Activated CD8-positive, alpha-beta memory T cell treated with anti-CD3 and anti-CD28 coated beads, Interleukin-2, amount 10 ng/mL, durations not matched to agents 7 days and 5 days (primary cell): ENCODE results near the gene ARPC1B. TPM values are rescaled to one million over a fixed set of nuclear protein-coding genes. Genes with fewer than 3 reads are reported as not detected.
A peak's percentile ranks its signal among the peaks of the same experiment; 100 is the strongest.
"Not testable (repeated sequence)": the region's sequence is repeated elsewhere in the genome, so short reads cannot be mapped to it uniquely, and the experiment has no call there.

Source experiments
- ATAC-seq: fragments of 150-1000 bp; cut with Tn5 transposase; one replicate; pipeline ENCODE4 v1.10.0; 2021; ENCODE audit warnings: moderate library complexity
- CTCF ChIA-PET: fragments of 350-600 bp; sonication (Branson Sonifier 250); formaldehyde crosslinking; loops from one replicate; lab custom pipeline; 2021; ENCODE audit warnings: antibody characterized with exemption; lab: Charles Lee
- DNase-seq: peaks from one replicate; pipeline ENCODE4 v3.0.0-alpha.2; 2020
- H3K27ac Mint-ChIP-seq: one replicate; pipeline ENCODE4 v1.8.0; 2021; ENCODE audit warnings: mild to moderate bottlenecking, mixed read lengths
- H3K27me3 Mint-ChIP-seq: one replicate; pipeline ENCODE4 v1.8.0; 2021; ENCODE audit warnings: mixed read lengths
- H3K36me3 Mint-ChIP-seq: one replicate; pipeline ENCODE4 v1.8.0; 2021; ENCODE audit warnings: mild to moderate bottlenecking, mixed read lengths
- H3K4me1 Mint-ChIP-seq: one replicate; pipeline ENCODE4 v1.8.0; 2021; ENCODE audit warnings: mixed read lengths
- H3K4me3 Mint-ChIP-seq: one replicate; pipeline ENCODE4 v1.8.0; 2021; ENCODE audit warnings: mild to moderate bottlenecking, moderate library complexity, mixed read lengths
- H3K9me3 Mint-ChIP-seq: one replicate; pipeline ENCODE4 v1.8.0; 2022; ENCODE audit warnings: low read depth, mixed read lengths
- total RNA-seq, 2 experiments: library from RNA; stranded (reverse); gene quantifications; one replicate each; pipeline ENCODE4 v1.2.3, GENCODE V29; 2021

ARPC1B gene
- total RNA-seq, 2 experiments from 2014 or later = 388 to 398 TPM

DNA sequence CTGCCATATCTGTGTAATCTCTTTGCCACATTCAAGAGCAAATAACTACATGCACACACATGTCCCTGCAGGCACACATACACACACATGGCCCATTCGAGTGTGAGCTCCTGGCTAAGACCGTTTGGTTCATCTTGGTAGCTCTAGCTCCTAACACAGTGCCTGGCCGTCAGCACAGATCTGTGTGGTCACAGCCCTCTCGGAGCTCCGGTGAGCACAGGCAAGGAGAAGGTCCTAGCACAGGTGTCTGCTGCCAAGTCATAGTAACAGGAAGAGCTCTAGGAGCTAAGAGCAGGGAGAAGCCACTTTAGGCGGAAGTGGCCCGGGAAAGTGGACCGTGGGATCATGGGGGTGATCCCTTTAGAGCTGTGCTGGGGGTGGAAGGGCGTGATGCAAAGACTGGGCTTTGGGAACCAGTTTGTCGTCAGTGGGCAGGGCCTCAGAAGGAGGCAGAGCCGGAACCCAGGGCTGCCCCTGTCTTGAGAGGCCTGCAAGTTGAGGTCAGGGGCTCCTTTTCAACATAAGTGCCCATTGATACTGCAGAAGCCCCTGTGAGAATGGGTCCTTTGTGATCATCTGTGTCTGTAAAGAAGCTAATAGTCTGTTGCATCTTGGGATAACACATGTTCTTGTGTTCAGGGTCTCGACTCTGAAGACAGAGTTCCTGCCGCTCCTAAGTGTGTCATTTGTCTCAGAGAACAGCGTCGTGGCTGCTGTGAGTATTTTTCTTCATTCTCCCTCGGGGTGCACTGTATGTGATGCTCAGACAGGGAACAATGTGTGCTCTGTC, 16.6 kb upstream of the ARPC1B start:
- H3K4me1 Mint-ChIP-seq = no peaks in the 10 kb centered on the region
- H3K9me3 Mint-ChIP-seq = no peaks in the 10 kb centered on the region
- H3K27ac Mint-ChIP-seq = no peak overlapping the region
- H3K4me3 Mint-ChIP-seq = no peak overlapping the region
- no peaks in the 10 kb centered on the region for H3K27me3 Mint-ChIP-seq
- CTCF ChIA-PET = interaction anchor here (0.6 to 2.6 kb wide), 2 partner anchors 10 to 11 kb away, joined by 3 to 6 read pairs; no protein-coding TSS in a partner anchor
- H3K36me3 Mint-ChIP-seq = peaks cover 40% of the 10 kb centered on the region
- DNase-seq (no peak), ATAC-seq (no peak)

DNA sequence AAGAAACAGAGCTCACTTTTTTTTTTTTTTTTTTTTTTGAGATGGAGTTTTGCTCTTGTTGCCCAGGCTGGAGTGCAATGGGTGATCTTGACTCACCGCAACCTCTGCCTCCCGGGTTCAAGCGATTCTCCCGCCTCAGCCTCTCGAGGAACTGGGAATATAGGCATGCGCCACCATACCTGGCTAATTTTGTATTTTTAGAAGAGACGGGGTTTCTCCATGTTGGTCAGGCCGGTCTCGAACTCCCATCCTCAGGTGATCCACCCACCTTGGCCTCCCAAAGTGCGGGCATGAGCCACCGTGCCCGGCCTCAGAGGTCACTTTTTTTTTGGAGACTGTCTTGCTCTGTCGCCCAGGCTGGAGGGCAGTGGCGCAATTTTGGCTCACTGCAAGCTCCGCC, 16.0 kb upstream of the ARPC1B start:
- not testable (repeated sequence) for DNase-seq, ATAC-seq, H3K27me3 Mint-ChIP-seq, H3K4me3 Mint-ChIP-seq, H3K9me3 Mint-ChIP-seq, H3K27ac Mint-ChIP-seq, H3K4me1 Mint-ChIP-seq
- CTCF ChIA-PET = interaction anchor here (0.7 to 2.6 kb wide), 2 partner anchors 11 to 246 kb away, joined by 3 to 6 read pairs; no protein-coding TSS in a partner anchor
- peaks cover 43% of the 10 kb centered on the region for H3K36me3 Mint-ChIP-seq

DNA sequence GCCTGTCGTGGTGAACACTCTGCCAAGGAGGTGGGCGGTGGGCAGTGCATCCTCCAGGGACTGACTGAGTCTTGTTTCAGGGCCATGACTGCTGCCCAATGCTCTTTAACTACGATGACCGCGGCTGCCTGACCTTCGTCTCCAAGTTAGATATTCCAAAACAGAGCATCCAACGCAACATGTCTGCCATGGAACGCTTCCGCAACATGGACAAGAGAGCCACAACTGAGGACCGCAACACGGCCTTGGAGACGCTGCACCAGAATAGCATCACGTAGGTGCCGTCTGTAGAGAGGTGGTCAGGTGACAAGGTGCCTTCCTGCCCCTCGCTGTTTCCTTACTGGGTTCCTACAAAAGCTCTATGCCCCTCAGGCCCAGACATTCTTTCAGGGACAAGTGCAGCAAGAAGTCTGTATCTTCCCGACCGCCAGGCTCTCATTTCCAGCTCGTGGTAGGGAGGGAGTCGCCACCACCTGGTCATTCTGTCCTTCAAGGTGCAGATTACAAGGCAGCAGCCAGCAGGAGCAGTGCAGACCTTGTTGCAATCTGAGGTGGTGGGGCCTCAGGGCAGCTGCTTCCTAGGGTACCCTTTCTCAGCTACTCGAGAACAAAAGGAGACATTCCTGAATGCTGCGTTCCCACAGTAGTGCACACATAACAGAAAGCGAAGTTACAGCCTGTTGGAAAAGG, 14.9 kb upstream of the ARPC1B start:
- H3K27me3 Mint-ChIP-seq = no peaks in the 10 kb centered on the region
- H3K27ac Mint-ChIP-seq = no peak overlapping the region

DNA sequence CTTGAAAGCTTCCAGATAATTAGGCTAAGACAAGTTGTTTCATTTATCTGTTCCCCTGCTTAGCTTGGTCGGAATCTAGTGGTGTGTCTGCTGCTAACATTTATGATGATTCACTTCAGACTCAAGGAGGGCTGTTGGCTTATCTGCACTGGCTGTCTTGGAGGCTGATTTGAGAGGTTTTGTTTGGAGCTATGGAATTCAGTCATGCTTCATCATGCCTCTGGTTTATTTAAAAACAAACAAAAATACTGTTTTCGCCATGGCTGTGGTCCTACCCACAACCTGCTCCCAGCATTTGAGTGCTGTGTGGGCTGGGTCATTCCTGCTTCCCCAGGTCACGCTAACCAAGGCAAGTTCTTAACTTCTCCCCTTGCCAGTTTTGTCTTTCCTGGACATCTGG, 11.7 kb upstream of the ARPC1B start:
- peaks cover 45% of the 10 kb centered on the region for H3K36me3 Mint-ChIP-seq
- ATAC-seq (no peak), DNase-seq (no peak)
- no peaks in the 10 kb centered on the region for H3K9me3 Mint-ChIP-seq
- CTCF ChIA-PET = interaction anchor here (0.8 kb wide), 1 partner anchor 33 kb away, joined by 3 read pairs; no protein-coding TSS in a partner anchor
- H3K4me1 Mint-ChIP-seq = no peaks in the 10 kb centered on the region
- H3K27ac Mint-ChIP-seq = no peak overlapping the region
- H3K4me3 Mint-ChIP-seq = no peak overlapping the region
- H3K27me3 Mint-ChIP-seq = no peaks in the 10 kb centered on the region

More for the DNA sequence above, 14.9 kb upstream of the ARPC1B start:
- no peaks in the 10 kb centered on the region for H3K9me3 Mint-ChIP-seq
- no peak overlapping the region for H3K4me3 Mint-ChIP-seq
- no peaks in the 10 kb centered on the region for H3K4me1 Mint-ChIP-seq
- peaks cover 40% of the 10 kb centered on the region for H3K36me3 Mint-ChIP-seq
- ATAC-seq = no peak
- DNase-seq = no peak
- CTCF ChIA-PET = interaction anchor here (0.7 to 2.6 kb wide), 3 partner anchors 9 to 247 kb away, joined by 3 to 6 read pairs (median 3); no protein-coding TSS in a partner anchor

DNA sequence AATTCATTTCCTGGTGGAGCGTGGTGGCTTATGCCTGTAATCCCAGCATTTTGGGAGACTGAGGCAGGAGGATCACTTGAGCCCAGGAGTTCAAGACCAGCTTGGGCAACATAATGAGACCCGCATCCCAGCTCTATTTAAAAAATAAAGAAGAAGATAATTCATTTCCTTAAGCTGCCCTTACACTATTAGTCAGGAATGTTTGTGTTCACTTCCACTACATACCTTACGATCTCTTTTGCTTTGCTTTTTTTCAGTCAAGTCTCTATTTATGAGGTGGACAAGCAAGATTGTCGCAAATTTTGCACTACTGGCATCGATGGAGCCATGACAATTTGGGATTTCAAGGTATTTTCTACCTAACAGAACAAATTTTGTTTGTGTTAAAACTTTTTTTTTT, 11.2 kb upstream of the ARPC1B start:
- Mint-ChIP-seq H3K27me3 (no peaks in the 10 kb centered on the region), H3K9me3 (no peaks in the 10 kb centered on the region), H3K4me3 (no peak overlapping the region), H3K27ac (no peak overlapping the region), H3K4me1 (no peaks in the 10 kb centered on the region), H3K36me3 (peaks cover 41% of the 10 kb centered on the region)
- CTCF ChIA-PET = interaction anchor here (0.8 kb wide), 1 partner anchor 33 kb away, joined by 3 read pairs; no protein-coding TSS in a partner anchor
- DNase-seq (no peak), ATAC-seq (no peak)

DNA sequence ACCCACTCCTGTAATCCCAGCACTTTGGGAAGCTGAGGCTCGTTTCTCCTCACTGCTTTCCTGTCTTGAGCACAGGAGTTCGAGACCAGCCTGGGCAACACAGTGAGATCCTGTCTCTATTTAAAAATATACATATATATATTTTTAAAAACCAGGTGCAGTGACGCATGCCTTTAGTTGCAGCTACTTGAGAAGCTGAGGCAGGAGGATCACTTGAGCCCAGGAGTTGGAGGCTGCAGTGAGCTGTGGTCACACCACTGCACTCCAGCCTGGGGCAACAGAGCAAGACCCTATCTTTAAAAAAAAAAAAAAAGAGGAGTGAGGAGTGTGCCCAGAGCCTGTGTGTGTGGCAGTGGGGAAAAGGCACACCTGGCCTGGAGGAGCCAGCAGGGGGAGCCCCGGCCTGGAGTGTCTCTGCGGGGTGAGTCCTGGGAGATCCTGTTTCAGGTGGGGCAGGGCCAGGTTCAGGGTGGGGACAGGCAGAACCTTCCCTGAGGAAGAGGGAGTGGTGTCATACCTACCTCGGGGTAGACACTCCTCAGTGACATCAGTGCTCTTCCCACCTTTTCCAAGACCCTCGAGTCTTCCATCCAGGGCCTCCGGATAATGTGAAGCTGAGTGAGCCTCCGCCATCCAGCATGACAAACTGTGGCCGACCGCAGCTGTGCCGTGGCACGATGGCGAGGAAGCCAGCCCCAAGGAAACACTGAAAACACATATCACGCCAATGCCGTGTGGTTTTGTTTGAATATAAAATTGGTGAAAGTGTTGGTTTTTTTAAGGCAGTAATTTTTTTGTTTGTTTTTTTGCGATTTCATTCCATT, 9.0 kb upstream of the ARPC1B start:
- ATAC-seq (peak; percentile 78), DNase-seq (peak; percentile 67)
- Mint-ChIP-seq H3K4me1 (peaks cover 20% of the 10 kb centered on the region), H3K4me3 (no peak overlapping the region), H3K27me3 (no peaks in the 10 kb centered on the region), H3K27ac (no peak overlapping the region), H3K36me3 (peaks cover 36% of the 10 kb centered on the region), H3K9me3 (no peaks in the 10 kb centered on the region)
- CTCF ChIA-PET = interaction anchor here (0.6 to 2.2 kb wide), 12 partner anchors 13 to 269 kb away, joined by 3 to 10 read pairs (median 3); no protein-coding TSS in a partner anchor

DNA sequence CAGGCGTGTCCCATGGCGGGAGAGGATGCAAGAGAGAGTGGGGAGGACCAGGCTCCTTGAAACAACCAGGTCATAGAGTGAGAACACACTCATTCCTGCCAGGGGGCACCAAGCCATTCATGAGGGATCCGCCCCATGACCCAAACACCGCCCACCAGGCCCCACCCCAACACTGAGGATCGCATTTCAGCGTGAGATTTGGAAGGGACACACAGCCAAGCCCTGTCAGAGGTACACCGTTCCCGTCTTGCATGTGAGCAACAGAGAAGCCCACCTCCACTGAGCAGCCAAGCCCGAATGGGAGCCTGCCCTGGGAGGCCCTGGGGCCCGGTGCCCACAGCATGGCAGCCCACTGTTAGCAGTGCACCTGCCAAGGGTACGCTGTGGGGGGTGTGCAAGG, 7.9 kb upstream of the ARPC1B start:
- CTCF ChIA-PET = interaction anchor here (0.9 to 1.6 kb wide), 2 partner anchors 41 to 80 kb away, joined by 3 to 6 read pairs; no protein-coding TSS in a partner anchor
- DNase-seq (no peak), ATAC-seq (no peak)
- no peak overlapping the region for H3K27ac Mint-ChIP-seq
- H3K36me3 Mint-ChIP-seq = peaks cover 28% of the 10 kb centered on the region
- H3K9me3 Mint-ChIP-seq = no peaks in the 10 kb centered on the region
- no peaks in the 10 kb centered on the region for H3K27me3 Mint-ChIP-seq
- H3K4me3 Mint-ChIP-seq = no peak overlapping the region
- H3K4me1 Mint-ChIP-seq = peaks cover 20% of the 10 kb centered on the region

DNA sequence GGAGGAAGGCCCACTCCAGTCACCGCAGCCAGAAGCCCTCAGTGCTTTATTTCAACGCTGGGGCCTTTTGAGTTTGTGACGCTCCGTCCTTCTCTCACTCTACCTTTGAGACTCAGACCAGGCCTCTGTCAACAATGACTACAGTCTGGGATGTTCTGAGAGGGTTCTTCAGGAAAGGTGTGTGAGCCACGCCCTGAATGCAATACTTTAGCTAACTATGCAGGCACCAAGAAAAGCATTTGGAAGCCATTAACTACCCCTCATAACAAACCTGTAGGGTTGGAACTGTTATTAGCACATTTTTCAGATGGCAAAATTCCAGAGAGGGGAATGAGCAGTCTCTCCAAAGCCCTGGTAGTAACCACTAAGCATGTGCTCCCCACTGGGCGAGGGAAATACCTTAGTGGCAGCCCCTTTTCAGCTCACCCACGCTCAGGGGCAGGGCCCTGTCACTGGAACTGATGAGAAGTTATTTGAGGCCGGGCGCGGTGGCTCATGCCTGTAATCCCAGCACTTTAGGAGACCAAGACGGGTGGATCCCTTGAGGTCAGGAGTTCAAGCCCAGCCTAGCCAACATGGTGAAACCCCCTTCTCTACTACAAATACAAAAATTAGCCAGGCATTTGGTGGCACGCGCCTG, 5.7 kb upstream of the ARPC1B start:
- ATAC-seq = no peak
- H3K4me3 Mint-ChIP-seq = no peak overlapping the region
- H3K27me3 Mint-ChIP-seq = no peaks in the 10 kb centered on the region
- DNase-seq = no peak
- H3K36me3 Mint-ChIP-seq = peaks cover 21% of the 10 kb centered on the region
- H3K9me3 Mint-ChIP-seq = no peaks in the 10 kb centered on the region
- CTCF ChIA-PET = interaction anchor here (0.7 to 1.5 kb wide), 4 partner anchors 10 to 14 kb away, joined by 3 to 6 read pairs (median 5); no protein-coding TSS in a partner anchor
- H3K27ac Mint-ChIP-seq = peak overlapping the region; percentile 15
- peaks cover 27% of the 10 kb centered on the region for H3K4me1 Mint-ChIP-seq

DNA sequence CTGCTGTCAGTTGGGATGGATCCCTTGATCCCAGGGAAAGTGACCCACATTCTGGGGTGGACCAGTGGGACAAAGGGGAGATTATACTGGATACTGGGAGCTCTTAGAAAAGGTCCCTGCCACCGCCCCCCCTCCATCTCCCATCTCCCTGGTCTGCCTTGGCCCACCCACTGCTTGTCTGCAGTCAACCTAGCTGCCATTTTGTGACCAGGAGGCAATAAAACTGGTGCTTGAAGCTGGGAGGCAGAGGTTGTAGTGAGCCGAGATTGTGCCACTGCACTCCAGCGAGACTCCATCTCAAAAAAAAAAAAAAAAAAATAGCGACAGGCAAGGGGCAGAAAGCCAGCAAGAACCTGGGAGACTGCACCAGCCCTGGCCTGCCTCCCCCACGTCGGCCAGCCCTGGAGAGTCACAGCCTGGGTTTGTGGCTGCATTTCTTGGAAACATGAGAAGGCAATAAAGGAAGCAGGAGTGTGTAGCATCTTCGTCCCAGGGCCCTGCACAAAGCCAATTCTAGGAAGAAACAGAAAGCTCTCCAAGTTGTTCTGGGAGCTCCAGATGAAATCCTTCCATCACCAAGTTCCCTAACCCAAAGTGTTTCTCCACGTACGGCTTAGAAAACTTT, 4.7 kb upstream of the ARPC1B start:
- no peak for ATAC-seq
- no peaks in the 10 kb centered on the region for H3K9me3 Mint-ChIP-seq
- no peak overlapping the region for H3K4me3 Mint-ChIP-seq
- no peaks in the 10 kb centered on the region for H3K27me3 Mint-ChIP-seq
- peaks cover 28% of the 10 kb centered on the region for H3K4me1 Mint-ChIP-seq
- peaks cover 15% of the 10 kb centered on the region for H3K36me3 Mint-ChIP-seq
- CTCF ChIA-PET = interaction anchor here (0.6 to 1.5 kb wide), 7 partner anchors 11 to 362 kb away, joined by 3 to 6 read pairs (median 3); no protein-coding TSS in a partner anchor
- no peak for DNase-seq
- H3K27ac Mint-ChIP-seq = no peak overlapping the region

DNA sequence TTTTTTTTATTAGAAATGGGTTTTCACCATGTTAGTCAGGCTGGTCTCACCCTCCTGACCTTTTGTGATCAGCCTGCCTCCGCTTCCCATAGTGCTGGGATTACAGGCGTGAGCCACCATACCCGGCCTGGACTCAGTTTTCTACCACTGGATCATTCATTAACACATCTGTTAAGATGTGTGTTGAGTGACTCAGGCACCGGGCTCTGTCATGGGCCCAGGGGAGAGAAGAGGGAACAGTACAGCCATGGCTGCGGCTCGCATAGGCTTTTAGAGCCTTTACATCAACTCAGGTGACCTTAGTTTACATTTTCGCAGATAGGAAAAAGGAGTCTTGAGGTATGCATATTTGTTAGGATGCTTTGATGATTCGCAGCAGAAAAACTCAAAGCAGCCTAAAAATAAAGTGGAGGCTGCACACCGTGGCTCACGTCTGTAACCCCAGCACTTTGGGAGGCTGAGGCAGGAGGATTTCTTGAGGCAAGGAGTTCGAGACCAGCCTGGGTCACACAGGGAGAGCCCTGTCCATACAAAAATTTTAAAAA, 3.1 kb upstream of the ARPC1B start:
- no peak overlapping the region for H3K4me3 Mint-ChIP-seq

DNA sequence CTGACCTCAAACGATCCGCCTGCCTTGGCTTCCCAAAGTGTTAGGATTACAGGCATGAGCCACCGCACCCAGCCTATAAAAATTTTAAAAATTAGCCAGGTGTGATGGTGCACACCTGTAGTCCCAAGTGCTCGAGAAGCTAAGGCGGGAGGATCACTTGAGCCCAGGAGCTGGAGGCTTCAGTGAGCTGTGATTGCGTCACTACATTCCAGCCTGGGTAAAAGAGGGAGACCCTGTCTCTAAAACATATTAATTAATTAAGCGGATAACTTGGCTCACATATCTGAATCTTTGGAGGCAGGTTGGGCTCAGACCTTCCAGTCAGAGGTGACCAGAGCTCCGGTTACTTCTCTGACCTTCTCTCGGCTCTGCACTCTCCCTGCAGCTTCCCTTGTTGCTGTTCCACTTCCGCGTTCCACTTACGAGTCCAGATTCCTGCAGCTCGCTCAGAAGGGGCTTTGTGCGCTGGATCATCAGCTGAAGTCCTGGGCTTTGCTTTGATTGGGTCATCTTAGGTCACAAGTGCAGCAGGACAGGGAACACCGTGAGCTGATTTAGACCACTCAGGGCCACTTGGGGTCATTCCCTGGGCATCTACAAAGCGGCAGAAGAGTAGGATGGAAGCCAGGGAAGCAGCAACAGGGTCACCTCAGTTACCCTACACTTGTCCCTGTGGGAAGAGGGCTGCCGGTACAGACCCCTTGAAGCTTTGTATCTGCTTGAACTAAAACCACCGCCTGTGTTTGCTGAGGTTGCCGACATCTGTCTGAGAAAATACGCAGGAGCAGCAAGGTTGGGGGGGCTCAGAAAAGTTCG, 2.0 kb upstream of the ARPC1B start:
- Mint-ChIP-seq H3K27ac (peak overlapping the region; percentile 12), H3K27me3 (no peaks in the 10 kb centered on the region), H3K9me3 (no peaks in the 10 kb centered on the region), H3K4me3 (no peak overlapping the region), H3K4me1 (peaks cover 37% of the 10 kb centered on the region), H3K36me3 (peaks cover 11% of the 10 kb centered on the region)
- CTCF ChIA-PET = interaction anchor here (1.0 to 1.2 kb wide), 2 partner anchors 15 to 132 kb away, joined by 3 read pairs; partner anchors contain the start of gene ZKSCAN5
- ATAC-seq (no peak), DNase-seq (no peak)

More for the DNA sequence above, 3.1 kb upstream of the ARPC1B start:
- Mint-ChIP-seq H3K27ac (peak overlapping the region; percentile 22), H3K36me3 (peaks cover 14% of the 10 kb centered on the region), H3K4me1 (peaks cover 31% of the 10 kb centered on the region), H3K9me3 (no peaks in the 10 kb centered on the region), H3K27me3 (no peaks in the 10 kb centered on the region)
- ATAC-seq = no peak
- no peak for DNase-seq
- CTCF ChIA-PET = interaction anchor here (1.2 kb wide), 1 partner anchor 16 kb away, joined by 3 read pairs; no protein-coding TSS in a partner anchor
